ENCODE results near the gene TSPEAR. TPM values are rescaled to one million over a fixed set of nuclear protein-coding genes. Genes with fewer than 3 reads are reported as not detected.

TSPEAR gene
- total RNA-seq, 1 donor from 2014 or later: not detected

DNA sequence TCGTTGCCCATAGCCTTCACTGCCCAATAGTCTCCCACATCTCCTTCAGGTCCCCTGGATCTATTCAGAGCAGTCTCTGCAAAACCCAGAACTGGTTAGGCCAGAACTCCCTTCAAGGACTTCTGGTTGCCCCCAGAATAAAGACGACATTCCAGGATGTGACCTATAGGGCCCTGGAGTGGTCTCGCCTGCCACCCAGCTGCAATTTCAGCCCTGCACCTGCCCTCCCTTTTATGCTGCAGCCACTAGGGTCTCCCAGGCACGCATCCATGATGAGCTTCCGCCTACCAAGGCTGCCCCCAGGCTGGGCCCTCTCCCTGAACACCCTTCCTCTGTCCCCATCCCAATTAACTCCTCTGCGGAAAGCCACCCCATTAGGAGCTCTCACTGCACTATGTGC, 7.2 kb upstream of the TSPEAR start:
- no peak for DNase-seq

DNA sequence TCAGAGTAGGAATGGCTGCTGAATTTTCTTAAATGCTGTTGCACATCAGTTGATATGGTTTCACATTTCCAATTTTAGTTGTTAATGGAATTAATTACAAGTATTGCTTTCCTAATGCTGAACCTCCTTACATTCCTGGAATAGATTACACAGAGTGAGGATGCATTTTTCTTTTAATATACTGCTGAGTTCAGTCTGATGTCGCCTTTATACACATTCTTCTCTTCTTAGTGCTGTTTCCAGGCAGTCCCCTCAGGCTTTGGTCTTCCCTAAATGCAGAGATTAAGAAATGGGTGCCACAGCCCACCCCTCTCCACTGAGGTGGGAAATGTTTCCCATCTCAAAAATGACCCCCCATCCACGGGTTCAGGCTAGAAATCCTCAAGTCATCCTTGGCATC, 6.7 kb upstream of the TSPEAR start:
- DNase-seq: no peak

- no peak for DNase-seq
These were observed 5.6 kb upstream of the TSPEAR start for GRCh38 chr21:44716984-44717383.

DNA sequence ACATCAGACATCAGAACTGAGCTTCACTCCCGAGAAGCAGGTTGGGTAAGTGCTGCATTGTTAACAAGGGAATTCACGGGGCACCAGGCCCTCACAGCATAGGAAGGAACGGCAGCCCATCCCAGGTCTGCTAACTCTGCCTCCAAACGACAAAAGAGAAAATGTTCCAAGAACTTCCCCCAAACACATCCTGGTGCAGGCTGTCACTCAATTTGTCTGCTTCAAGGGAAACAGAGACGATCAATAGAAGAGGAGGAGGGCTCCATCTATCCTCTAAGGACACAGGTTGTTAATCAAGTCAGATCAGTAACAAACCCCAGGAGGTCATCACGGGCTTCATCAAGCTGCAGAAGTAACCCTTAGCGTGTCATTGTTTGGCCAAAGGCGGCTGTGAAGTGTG, 3.5 kb upstream of the TSPEAR start:
- DNase-seq: no peak

GRCh38 chr21:44713846-44714245, 2.5 kb upstream of the TSPEAR start:
- no peak for DNase-seq

DNA sequence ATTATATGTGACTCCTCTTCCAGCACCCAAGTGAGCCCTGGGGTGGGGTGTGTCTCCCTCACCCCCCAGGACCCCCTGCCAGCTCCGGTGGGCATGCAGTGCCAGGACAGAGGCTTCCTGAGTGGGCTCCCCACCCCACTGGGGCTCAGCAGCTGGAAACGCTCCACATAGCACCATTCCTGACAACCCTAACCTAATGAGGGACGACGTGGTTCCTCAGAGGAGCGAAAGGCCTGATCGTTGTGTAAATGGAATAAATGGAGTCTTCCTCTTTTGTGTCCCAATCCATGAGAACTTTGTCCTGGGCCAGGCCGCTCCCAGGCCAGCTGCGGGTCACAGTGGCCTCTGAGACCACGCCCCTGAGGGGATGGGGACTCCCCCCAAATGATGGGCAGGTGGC, 1.8 kb upstream of the TSPEAR start:
- DNase-seq: no peak

DNA sequence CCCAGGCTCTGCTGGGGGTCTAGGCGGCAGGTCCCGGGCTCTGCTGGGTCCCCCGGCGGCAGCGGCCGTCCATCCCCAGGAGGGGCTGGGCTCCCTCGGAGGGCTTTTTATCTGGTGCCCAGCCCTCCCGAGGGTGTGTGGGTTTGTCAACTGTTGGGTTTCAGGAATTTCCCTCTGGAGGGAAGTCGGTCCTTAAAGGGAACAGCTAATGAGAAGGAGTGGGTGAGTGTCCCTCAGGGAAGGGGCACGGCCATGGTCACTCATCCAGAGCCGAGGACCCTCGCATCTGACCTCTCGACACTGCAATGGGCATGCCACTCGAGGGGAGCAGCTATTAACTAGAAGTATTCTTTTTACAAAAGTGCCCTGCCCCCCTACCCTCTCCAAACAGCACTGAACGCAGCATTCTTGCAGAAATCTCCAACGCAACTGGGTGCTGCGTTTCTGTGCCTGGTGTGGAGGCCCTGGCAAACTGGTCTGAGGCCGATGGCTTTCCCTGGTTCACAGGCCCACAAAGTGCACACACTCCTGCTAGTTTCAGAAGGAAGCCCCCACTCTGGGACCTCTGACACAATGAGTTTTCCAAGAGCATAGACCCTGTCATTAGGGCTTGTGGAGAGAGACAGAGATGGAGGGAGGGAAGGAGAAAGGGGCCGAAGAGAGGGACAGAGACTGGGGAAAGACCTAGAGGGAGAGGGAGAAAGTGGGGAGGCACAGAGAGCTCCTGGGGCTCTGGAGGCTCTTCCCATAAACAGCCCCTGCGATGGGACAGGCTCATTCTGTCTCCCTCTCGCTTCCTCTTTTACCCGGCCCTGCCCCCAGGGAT, 1.0 kb upstream of the TSPEAR start:
- DNase-seq: no peak

- DNase-seq: no peak
These were observed 531 bp downstream of the TSPEAR start for GRCh38 chr21:44710756-44711326.

DNA sequence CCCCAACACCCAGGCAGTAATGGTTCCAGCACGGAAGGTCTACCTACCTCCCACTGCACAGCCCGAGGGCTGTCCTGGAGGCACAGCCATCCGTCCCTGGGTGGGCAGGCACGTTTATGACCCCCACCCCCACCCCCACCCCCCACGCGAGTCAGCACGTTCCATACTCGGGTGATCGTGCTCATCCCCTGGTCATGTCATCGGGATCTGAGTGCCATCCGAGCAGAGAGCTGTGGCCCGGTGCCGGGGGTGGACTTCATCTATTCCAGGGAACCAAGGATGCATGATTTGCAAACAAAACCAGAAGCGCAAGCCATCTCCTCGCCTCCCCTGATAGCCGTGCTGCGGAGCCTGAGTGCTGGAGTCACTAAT, 1.1 kb downstream of the TSPEAR start:
- DNase-seq: no peak

- DNase-seq: no peak
These were observed 1.7 kb downstream of the TSPEAR start for GRCh38 chr21:44709426-44710293.

GRCh38 chr21:44708866-44709425, 2.4 kb downstream of the TSPEAR start:
- no peak for DNase-seq

GRCh38 chr21:44708213-44708865, 3.0 kb downstream of the TSPEAR start:
- DNase-seq: no peak

DNA sequence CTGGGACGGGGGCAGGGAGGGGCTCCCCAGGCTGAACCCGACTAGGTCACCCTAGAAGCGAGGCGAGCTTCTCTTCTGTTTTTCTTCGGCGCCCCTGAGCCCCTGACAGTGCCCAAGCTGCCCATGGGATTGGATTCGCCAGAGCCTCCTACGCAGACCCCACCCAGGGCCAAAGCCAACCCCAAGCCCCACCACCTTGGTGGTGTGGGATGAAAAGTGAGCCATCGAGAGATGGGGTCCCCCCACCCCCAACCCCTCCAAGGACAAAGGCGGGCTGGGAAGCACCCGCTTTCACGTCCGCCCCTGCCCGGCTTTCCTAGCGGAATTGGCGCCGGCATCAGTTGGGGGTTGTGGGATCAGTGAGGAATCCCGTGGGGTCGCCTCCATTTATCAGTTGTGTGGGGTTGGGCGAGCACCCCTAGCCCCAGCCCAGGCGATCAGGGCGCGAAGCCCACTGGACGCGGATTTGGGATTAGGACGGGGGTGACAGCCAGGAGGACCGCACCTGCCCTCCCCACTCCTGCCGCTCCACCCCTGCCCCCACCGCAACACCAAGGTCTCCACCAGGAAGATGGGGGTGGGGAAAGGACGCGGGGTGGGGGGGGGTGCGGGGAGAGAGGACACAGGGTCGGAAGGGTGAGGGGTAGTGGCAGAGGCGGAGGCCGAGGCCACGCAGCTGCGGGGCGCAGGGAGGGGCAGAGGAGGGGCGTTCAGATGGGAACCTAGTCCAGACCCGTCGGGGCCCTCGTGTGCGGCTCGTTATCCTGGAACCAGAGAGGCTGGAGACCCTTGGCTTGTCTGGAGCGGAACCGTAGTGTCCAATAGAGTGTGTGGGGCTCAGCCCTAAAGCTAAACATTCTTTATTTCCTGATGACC, 4.4 kb downstream of the TSPEAR start:
- DNase-seq: no peak

- no peak for DNase-seq
These were observed 5.2 kb downstream of the TSPEAR start for GRCh38 chr21:44706026-44706705.

GRCh38 chr21:44704636-44705001, 6.8 kb downstream of the TSPEAR start:
- no peak for DNase-seq

DNA sequence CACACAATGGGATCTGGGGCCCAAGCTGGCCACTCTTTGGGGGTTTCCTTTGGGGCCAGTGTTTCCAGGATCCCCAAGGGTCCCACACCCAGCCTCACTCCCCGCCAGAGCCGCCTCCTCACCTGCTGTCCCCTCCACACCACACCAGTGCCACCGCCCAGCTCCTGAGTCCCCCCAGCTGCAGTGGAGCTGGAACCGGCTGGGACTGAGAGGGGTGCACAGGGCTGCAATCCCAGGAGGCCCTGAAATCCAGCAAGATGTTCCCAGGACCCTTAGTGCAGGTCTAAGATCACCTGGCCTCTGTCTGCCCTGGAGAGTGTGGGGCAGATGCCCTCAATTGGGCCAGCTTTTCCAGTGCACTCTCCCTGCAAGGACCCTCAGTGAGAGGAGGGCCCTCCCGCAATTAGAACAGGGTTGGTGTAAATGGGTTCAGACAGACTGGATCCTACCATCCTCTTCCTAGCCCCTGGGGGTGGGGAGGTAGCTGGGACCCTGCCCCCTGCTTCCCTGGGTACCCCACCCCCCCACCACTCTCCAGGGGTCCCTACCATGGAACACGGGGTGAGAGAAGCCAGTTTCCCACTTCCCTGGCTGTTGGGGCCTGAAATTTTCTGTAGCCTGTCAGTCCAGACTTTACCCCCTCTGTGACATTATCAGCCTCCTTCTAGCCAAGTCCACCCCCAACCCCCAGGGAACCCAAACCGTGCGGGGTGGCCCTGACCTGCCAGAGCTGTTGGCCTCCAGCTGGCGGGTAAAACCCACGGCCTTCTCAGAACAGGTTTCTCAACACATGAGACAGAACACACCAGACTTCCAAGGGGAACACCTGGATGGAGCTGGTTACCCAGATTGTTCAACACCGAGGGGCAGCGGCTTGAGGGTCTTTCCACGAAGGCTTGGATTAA, 7.4 kb downstream of the TSPEAR start:
- no peak for DNase-seq

- DNase-seq: no peak
These were observed 8.2 kb downstream of the TSPEAR start for GRCh38 chr21:44702973-44703730.

DNA sequence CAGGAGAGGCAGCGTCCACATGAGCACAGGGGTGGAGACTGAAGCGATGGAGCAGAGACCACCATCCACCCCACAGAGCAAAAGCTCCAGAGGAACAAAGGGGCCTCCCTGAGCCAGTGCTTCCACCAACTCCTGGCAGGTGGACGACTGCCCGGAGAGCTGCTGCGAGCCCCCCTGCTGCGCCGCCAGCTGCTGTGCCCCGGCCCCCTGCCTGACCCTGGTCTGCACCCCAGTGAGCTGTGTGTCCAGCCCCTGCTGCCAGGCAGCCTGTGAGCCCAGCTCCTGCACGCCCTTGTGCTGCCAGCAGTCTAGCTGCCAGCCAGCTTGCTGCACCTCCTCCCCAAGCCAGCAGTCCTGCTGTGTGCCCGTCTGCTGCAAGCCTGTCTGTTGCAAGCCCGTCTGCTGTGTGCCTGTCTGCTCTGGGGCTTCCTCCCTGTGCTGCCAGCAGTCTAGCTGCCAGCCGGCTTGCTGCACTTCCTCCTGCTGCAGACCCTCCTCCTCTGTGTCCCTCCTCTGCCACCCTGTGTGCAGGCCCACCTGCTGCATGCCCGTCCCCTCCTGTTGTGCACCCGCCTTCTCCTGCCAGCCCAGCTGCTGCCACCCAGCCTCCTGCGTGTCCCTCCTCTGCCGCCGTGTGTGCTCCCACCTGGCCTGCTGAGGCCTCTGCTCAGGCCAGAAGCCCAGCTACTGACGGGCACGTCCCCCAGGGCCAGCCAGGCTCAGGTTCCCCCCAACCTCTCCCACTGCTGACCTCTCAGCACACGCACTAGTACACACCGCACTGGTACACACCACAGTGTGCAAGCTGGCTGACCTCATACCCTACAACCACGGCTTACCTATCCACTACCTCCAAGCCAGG, 9.0 kb downstream of the TSPEAR start:
- DNase-seq: no peak

Measured in occipital lobe (tissue), 2 donors.